ENCODE results near the gene PPP6R2. TPM values are rescaled to one million over a fixed set of nuclear protein-coding genes. Genes with fewer than 3 reads are reported as not detected.

PPP6R2 gene
- polyA plus RNA-seq, 2 of the 4 experiments (the other 2 are of a cell fraction): 9.6 to 14.7 TPM

DNA sequence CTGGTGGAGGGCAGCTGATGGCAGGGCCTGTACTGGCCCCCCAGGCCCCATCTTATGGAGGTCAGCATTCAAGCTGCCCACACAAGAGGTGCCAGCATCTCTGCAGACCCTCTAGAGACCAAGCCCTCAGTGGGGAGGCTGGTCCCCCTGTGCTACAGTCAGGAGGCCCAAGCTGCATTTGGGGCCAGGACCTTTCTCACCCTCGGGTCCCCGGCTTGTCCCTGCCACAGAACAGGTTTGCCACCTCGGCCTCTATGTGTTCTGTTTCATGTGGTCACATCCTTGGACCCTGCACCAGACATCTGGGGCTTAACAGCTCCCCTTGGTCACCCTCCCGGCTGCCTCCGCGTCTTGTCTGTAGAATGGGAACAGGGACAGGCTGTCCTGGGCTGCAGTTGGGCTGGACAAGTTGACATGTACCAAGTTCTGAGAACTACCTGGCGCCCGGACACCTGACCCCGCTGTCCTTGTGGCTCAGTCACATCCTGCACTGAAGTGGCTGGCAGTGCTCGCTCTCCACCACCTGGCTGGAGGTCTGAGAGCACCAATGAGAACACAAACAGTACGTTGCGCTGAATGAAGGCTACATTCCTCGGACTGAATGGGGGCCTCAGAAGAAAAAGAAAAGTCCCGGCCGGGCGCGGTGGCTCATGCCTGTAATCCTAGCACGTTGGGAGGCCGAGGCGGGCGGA lies 33.0 kb upstream of the PPP6R2 start:
- TF ChIP-seq CBX2 (IDR thresholded peaks at IDR 0.05; ENCODE audit: borderline replicate concordance, low read depth): no peak
- POLR2A ChIA-PET: interaction anchor here (0.6 kb wide), 1 partner anchor 20 kb away, joined by 4 read pairs; no protein-coding TSS in a partner anchor
- ATAC-seq: no peak
- 90% methylated on average over 17 of the region's 21 CpGs for WGBS (ENCODE audit: missing lambda C conversion rate)
- no peaks in the 10 kb centered on the region for H3K9me3 ChIP-seq
- no peak overlapping the region for H3K4me2 ChIP-seq
- H3K27ac ChIP-seq: no peak overlapping the region
- FAIRE-seq: no peak
- DNase-seq (ENCODE audit: low read depth in 1 of 2, low spot score in 1 of 2): no peak
- H3K4me3 ChIP-seq: no peak overlapping the region
- CTCF ChIA-PET: interaction anchor here (1.1 to 2.7 kb wide), 4 partner anchors 11 to 38 kb away, joined by 4 to 8 read pairs (median 8); no protein-coding TSS in a partner anchor
- H3K4me1 ChIP-seq: peaks cover 21% of the 10 kb centered on the region

DNA sequence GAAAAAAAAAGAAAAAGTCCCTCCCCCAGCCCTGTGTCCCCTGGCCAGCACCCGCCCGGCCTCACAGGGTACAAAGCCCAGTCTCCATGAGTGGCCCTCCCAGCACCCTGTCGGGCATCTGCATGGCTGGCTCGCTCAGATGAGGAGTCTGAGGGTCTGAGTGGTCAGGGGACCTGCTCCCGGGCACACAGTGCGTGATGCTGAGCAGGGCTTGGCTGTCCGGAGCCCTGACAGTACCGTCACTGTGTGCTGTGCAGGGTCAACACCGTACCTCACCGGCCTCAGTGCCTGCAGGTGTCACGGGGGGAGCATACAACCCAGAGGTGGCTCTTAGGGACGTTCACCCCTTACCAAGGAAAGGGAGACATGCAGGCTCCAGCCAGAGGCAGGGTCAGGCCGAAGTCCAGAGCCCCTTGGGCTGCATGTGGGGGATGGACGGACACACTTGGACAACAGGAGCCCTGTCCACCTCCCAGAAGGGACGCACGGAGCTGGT lies 32.1 kb upstream of the PPP6R2 start:
- no peaks in the 10 kb centered on the region for H3K9me3 ChIP-seq
- no peak for ATAC-seq
- CTCF ChIA-PET: interaction anchor here (1.1 to 2.4 kb wide), 3 partner anchors 10 to 34 kb away, joined by 3 to 8 read pairs (median 8); no protein-coding TSS in a partner anchor

DNA sequence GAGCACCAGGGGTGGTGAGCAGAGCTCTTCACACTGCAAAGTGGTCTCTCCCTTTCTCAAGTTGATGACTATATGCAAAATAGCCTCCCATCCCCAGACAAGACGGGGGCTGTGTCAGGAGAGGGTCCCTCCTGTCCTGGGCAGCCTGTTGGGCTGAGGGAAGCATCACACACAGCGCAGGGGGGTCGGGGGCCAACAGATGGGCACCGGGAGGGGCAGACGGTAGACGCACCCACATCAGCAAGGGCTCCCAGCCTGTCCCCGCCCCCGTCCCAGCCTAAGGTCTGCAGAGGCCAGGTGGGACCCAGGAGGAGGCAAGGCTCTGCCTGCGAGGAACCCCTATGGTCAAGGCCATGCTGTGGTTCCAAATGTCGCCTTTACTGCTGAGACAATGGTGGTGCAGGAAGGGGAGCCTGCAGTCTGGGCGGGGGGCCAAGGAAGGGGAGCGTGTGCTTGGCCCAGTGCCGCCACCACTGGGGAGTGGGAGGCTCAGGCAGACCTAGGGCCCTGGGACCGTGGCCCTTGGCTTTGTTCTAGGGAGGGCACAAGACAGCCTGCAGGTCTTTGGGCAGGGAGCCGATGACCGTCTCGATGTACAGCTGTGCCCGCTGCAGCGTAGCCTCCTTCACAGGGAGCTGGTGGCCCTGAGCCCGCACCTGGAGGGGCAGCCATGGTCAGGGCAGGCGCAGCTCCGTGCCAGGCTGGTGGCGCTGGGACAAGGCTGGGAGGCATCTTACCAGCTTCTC lies 31.3 kb upstream of the PPP6R2 start:
- DNase-seq (ENCODE audit: low read depth in 1 of 2, low spot score in 1 of 2): no peak
- H3K27ac ChIP-seq: no peak overlapping the region
- H3K4me2 ChIP-seq: no peak overlapping the region
- WGBS (ENCODE audit: missing lambda C conversion rate): 91% methylated on average over 10 of the region's 23 CpGs
- ChIA-PET POLR2A (no interaction called here), CTCF (interaction anchor here (1.1 to 2.4 kb wide), 2 partner anchors 9 to 30 kb away, joined by 3 to 8 read pairs; no protein-coding TSS in a partner anchor)
- no peaks in the 10 kb centered on the region for H3K9me3 ChIP-seq
- H3K4me3 ChIP-seq: no peak overlapping the region
- peaks cover 16% of the 10 kb centered on the region for H3K4me1 ChIP-seq
- TF ChIP-seq FOSB (CRISPR knock-in tag; IDR thresholded peaks at IDR 0.05): no peak
- no peak for TF ChIP-seq NPAS2 (CRISPR knock-in tag; IDR thresholded peaks at IDR 0.05; ENCODE audit: borderline replicate concordance)
- no peak for TF ChIP-seq FOSL2 (IDR thresholded peaks at IDR 0.05)
- TF ChIP-seq FOSL2 (CRISPR knock-in tag; IDR thresholded peaks at IDR 0.05): no peak
- TF ChIP-seq HOXB13 (CRISPR knock-in tag; IDR thresholded peaks at IDR 0.05; ENCODE audit: low read depth): no peak
- TF ChIP-seq, protein P1, sequence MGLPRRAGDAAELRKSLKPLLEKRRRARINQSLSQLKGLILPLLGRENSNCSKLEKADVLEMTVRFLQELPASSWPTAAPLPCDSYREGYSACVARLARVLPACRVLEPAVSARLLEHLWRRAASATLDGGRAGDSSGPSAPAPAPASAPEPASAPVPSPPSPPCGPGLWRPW (IDR thresholded peaks at IDR 0.05): no peak
- FAIRE-seq: no peak
- ATAC-seq: no peak

More for the DNA sequence above, 32.1 kb upstream of the PPP6R2 start:
- 93% methylated on average over 13 of the region's 16 CpGs for WGBS (ENCODE audit: missing lambda C conversion rate)
- no peak for TF ChIP-seq HDAC2 (IDR thresholded peaks at IDR 0.05)
- Histone ChIP-seq H3K27ac (no peak overlapping the region), H3K4me2 (no peak overlapping the region), H3K4me3 (no peak overlapping the region), H3K4me1 (peaks cover 16% of the 10 kb centered on the region)
- DNase-seq (ENCODE audit: low read depth in 1 of 2, low spot score in 1 of 2) (no peak), FAIRE-seq (no peak)
- POLR2A ChIA-PET: no interaction called here

DNA sequence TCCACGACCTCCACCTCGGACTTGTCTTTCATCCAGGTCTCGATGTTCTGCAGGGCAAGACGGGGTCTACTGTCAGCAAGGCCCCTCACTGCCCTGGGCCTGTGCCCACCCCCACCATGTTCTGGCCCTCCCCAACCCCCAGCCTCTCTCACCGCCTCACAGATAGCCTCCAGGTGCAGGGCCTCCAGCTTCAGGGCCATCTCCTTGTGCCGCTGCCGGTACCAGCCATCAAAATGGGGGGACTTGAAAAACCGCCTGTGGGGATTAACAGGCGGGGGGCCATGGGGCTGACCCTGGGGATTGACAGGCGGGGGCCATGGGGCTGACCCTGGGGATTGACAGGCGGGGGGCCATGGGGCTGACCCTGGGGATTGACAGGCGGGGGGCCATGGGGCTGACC lies 30.8 kb upstream of the PPP6R2 start:
- no peak for ATAC-seq
- POLR2A ChIA-PET: no interaction called here
- CTCF ChIA-PET: interaction anchor here (1.1 kb wide), 1 partner anchor 9 kb away, joined by 3 read pairs; no protein-coding TSS in a partner anchor
- Histone ChIP-seq H3K27ac (no peak overlapping the region), H3K4me1 (peaks cover 16% of the 10 kb centered on the region), H3K4me2 (no peak overlapping the region), H3K9me3 (no peaks in the 10 kb centered on the region), H3K4me3 (no peak overlapping the region)
- FAIRE-seq: no peak
- DNase-seq (ENCODE audit: low read depth in 1 of 2, low spot score in 1 of 2): no peak
- 100% methylated on average over 4 of the region's 12 CpGs for WGBS (ENCODE audit: missing lambda C conversion rate)
- TF ChIP-seq ESRRA (IDR thresholded peaks at IDR 0.05; ENCODE audit: borderline replicate concordance, low read length): no peak
- TF ChIP-seq ZNF302 (CRISPR knock-in tag; IDR thresholded peaks at IDR 0.05): no peak
- TF ChIP-seq HDAC2 (IDR thresholded peaks at IDR 0.05): no peak
- TF ChIP-seq NR3C1 (IDR thresholded peaks at IDR 0.05): no peak
- no peak for TF ChIP-seq CBX2 (IDR thresholded peaks at IDR 0.05; ENCODE audit: borderline replicate concordance, low read depth)
- TF ChIP-seq, protein P2, sequence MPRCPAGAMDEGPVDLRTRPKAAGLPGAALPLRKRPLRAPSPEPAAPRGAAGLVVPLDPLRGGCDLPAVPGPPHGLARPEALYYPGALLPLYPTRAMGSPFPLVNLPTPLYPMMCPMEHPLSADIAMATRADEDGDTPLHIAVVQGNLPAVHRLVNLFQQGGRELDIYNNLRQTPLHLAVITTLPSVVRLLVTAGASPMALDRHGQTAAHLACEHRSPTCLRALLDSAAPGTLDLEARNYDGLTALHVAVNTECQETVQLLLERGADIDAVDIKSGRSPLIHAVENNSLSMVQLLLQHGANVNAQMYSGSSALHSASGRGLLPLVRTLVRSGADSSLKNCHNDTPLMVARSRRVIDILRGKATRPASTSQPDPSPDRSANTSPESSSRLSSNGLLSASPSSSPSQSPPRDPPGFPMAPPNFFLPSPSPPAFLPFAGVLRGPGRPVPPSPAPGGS (IDR thresholded peaks at IDR 0.05): no peak
- TF ChIP-seq RCOR1 (IDR thresholded peaks at IDR 0.05; ENCODE audit: low read depth, low read length): no peak
- TF ChIP-seq NPAS2 (CRISPR knock-in tag; IDR thresholded peaks at IDR 0.05; ENCODE audit: borderline replicate concordance): no peak
- no peak for TF ChIP-seq PHF8 (IDR thresholded peaks at IDR 0.05; ENCODE audit: borderline replicate concordance, low read depth)
- TF ChIP-seq SREBF2 (IDR thresholded peaks at IDR 0.05): no peak
- no peak for TF ChIP-seq EHMT2 (IDR thresholded peaks at IDR 0.05; ENCODE audit: low read depth)
- no peak for TF ChIP-seq HOXB13 (CRISPR knock-in tag; IDR thresholded peaks at IDR 0.05; ENCODE audit: low read depth)

Data from A549 (cell line).